ENCODE measurements around the gene HELQ.

GRCh38 chr4:83436680-83437079 is 18.9 kb downstream of the HELQ start:
- TF ChIP-seq EZH2 (IDR thresholded peaks at IDR 0.05; ENCODE audit: low read length, missing control alignments) (no peak), CTCF (conservative IDR thresholded peaks at IDR 0.05 in 1 of 2, IDR thresholded peaks at IDR 0.05 in 1 of 2; ENCODE audit: low read depth in 1 of 2, low read length in 2 of 2) (no peak)

Measured in fibroblast of lung (primary cell).